Endothelial cell of umbilical vein (primary cell): ENCODE measurements around the gene CATSPER2.
"Not testable (repeated sequence)": the region's sequence is repeated elsewhere in the genome, so short reads cannot be mapped to it uniquely, and the experiment has no call there.

Source experiments
- CTCF ChIP-seq, 2 donors: IDR thresholded peaks; 1 replicate in 1 of 2; 2 replicates in 1 of 2; pipeline ENCODE4 v1.5.1; 2011; ENCODE audit warnings: low read length in 2 of 2, mild to moderate bottlenecking in 2 of 2, moderate library complexity in 2 of 2, control low read depth in 1 of 2, inconsistent platforms in 1 of 2, low read depth in 1 of 2; ENCODE audit not compliant: insufficient read depth in 1 of 2; ENCODE audit errors: extremely low read depth in 1 of 2
- EZH2 ChIP-seq: IDR thresholded peaks from 2 replicates; pipeline ENCODE4 v1.6.1; 2012; ENCODE audit warnings: borderline replicate concordance, low read depth, mild to moderate bottlenecking, moderate library complexity, low read length, inconsistent platforms; ENCODE audit not compliant: severe bottlenecking
- GATA2 ChIP-seq: IDR thresholded peaks from 2 replicates; pipeline ENCODE4 v1.7.0; 2011; ENCODE audit warnings: low read depth, mild to moderate bottlenecking, moderate library complexity, mixed read lengths, low read length; ENCODE audit not compliant: insufficient read length, insufficient read depth
- JUN ChIP-seq: IDR thresholded peaks from 2 replicates; pipeline ENCODE4 v1.6.1; 2011; ENCODE audit warnings: borderline replicate concordance, low read depth; ENCODE audit not compliant: insufficient read length, insufficient read depth
- POLR2A ChIP-seq: IDR thresholded peaks from 2 replicates; pipeline ENCODE4 v1.6.1; 2012; ENCODE audit warnings: low read depth, mild to moderate bottlenecking, control low read depth, low read length
- POLR2AphosphoS5 ChIP-seq: IDR thresholded peaks from 2 replicates; pipeline ENCODE4 v1.6.1; 2012; ENCODE audit warnings: low read depth, mild to moderate bottlenecking, control low read depth, low read length, moderate library complexity; ENCODE audit not compliant: insufficient read depth

GRCh38 chr15:43662293-43662692 lies 13.6 kb upstream of the CATSPER2 start:
- TF ChIP-seq CTCF (IDR thresholded peaks at IDR 0.05; ENCODE audit: extremely low read depth in 1 of 2, insufficient read depth in 1 of 2, low read depth in 1 of 2, low read length in 2 of 2); GATA2; POLR2AphosphoS5; JUN; POLR2A; EZH2: not testable (repeated sequence)
